ENCODE measurements around the gene CTIF.

CTIF gene

GRCh38 chr18:48670751-48671560 lies 132.1 kb downstream of the CTIF start:
- no peaks in the 10 kb centered on the region; the same call in 1 of the 2 replicates for H3K9me3 ChIP-seq (ENCODE audit: insufficient read depth, low read length)
- no peak overlapping the region for H3K4me3 ChIP-seq (ENCODE audit: low read length)
- TF ChIP-seq EZH2phosphoT487 (IDR thresholded peaks at IDR 0.05; ENCODE audit: low read depth) (no peak), CTCF (IDR thresholded peaks at IDR 0.05; ENCODE audit: low read depth, low read length) (no peak)
- peaks cover 50% of the 10 kb centered on the region for H3K4me1 ChIP-seq (ENCODE audit: low read length)
- no peak overlapping the region for H3K27ac ChIP-seq (ENCODE audit: low read length)
- no peak overlapping the region for H3K4me2 ChIP-seq (ENCODE audit: low read length)
- H3K36me3 ChIP-seq (replicated peaks; ENCODE audit: low read depth, low read length), result peaks cover 15% of the 10 kb centered on the region
- H4K20me1 ChIP-seq (ENCODE audit: insufficient read depth, low read length), result no peaks in the 10 kb centered on the region
- H3K79me2 ChIP-seq (ENCODE audit: low read length), result no peaks in the 10 kb centered on the region
- H2AFZ ChIP-seq (ENCODE audit: low read depth, low read length), result no peak overlapping the region
- no peak overlapping the region for H3K9ac ChIP-seq (ENCODE audit: low read length)
- no peaks in the 10 kb centered on the region for H3K27me3 ChIP-seq (ENCODE audit: low read depth, low read length)

DNA sequence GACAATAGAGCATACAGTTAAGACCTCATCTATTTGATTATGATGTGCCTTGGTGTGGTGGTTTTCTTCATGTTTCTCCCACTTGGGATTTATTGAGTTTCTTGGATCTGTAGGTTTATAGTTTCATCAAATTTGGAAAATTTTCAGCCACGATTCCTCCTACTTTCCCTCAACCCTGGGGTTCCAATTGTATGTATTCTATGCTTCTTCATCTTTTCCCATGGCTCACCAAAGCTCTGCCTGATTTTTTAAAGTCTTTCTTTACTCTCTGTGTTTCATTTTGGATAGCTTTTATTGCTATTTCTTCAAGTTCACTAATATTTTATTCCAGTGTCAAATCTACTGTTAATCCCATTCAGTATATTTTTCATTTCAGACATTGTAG lies 132.7 kb downstream of the CTIF start:
- H4K20me1 ChIP-seq (ENCODE audit: insufficient read depth, low read length), result no peaks in the 10 kb centered on the region
- TF ChIP-seq CTCF (IDR thresholded peaks at IDR 0.05; ENCODE audit: low read depth, low read length), result no peak
- no peak for TF ChIP-seq EZH2phosphoT487 (IDR thresholded peaks at IDR 0.05; ENCODE audit: low read depth)
- H3K27ac ChIP-seq (ENCODE audit: low read length), result no peak overlapping the region
- peaks cover 11% of the 10 kb centered on the region for H3K36me3 ChIP-seq (replicated peaks; ENCODE audit: low read depth, low read length)
- H3K9ac ChIP-seq (ENCODE audit: low read length), result no peak overlapping the region
- no peak overlapping the region for H3K4me3 ChIP-seq (ENCODE audit: low read length)
- no peaks in the 10 kb centered on the region for H3K79me2 ChIP-seq (ENCODE audit: low read length)
- H3K9me3 ChIP-seq (ENCODE audit: insufficient read depth, low read length), result no peaks in the 10 kb centered on the region; the same call in 1 of the 2 replicates
- no peaks in the 10 kb centered on the region for H3K27me3 ChIP-seq (ENCODE audit: low read depth, low read length)
- H3K4me2 ChIP-seq (ENCODE audit: low read length), result no peak overlapping the region
- H2AFZ ChIP-seq (ENCODE audit: low read depth, low read length), result no peak overlapping the region
- peaks cover 53% of the 10 kb centered on the region for H3K4me1 ChIP-seq (ENCODE audit: low read length)

DNA sequence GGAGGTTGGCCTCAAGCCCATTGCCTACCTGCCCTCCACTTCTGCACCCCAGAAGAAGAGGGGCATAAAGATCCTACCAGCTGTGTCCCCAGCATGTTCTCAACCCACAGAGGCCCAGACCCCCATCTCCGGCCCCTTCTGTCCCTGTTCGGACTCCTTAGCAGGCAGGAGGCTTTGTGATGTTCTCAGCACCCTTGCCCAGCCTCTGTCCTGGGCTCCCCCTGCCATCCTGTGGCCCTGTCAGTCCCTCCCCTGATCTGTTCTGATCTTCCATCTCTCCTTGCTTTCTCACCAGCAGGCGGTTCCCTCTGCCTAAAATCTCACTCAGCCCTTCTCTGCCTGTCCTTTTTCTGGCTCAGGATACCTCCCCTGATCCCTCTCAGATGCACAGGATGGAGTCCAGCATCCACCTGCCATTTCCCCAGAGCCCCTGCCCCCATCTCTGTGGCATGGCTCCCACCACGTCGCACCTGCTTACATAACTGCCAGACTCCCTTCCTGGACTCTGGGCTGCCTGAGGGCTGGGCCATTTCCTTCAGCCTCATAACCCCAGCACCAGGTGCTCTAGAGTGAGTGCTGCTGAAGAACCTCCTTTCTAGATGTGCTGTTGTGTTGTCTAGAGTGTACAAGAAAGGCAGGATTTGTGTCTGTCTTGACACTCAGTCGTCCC lies 134.0 kb downstream of the CTIF start:
- no peak overlapping the region for H3K27ac ChIP-seq (ENCODE audit: low read length)
- peaks cover 50% of the 10 kb centered on the region for H3K4me1 ChIP-seq (ENCODE audit: low read length)
- H3K27me3 ChIP-seq (ENCODE audit: low read depth, low read length), result no peaks in the 10 kb centered on the region
- no peaks in the 10 kb centered on the region; the same call in 1 of the 2 replicates for H3K9me3 ChIP-seq (ENCODE audit: insufficient read depth, low read length)
- no peak for TF ChIP-seq EZH2phosphoT487 (IDR thresholded peaks at IDR 0.05; ENCODE audit: low read depth)
- no peak for TF ChIP-seq CTCF (IDR thresholded peaks at IDR 0.05; ENCODE audit: low read depth, low read length)
- no peaks in the 10 kb centered on the region for H3K79me2 ChIP-seq (ENCODE audit: low read length)
- no peak overlapping the region for H2AFZ ChIP-seq (ENCODE audit: low read depth, low read length)
- H3K9ac ChIP-seq (ENCODE audit: low read length), result no peak overlapping the region
- no peaks in the 10 kb centered on the region for H4K20me1 ChIP-seq (ENCODE audit: insufficient read depth, low read length)
- no peak overlapping the region for H3K4me3 ChIP-seq (ENCODE audit: low read length)
- H3K4me2 ChIP-seq (ENCODE audit: low read length), result no peak overlapping the region
- peaks cover 11% of the 10 kb centered on the region for H3K36me3 ChIP-seq (replicated peaks; ENCODE audit: low read depth, low read length)

DNA sequence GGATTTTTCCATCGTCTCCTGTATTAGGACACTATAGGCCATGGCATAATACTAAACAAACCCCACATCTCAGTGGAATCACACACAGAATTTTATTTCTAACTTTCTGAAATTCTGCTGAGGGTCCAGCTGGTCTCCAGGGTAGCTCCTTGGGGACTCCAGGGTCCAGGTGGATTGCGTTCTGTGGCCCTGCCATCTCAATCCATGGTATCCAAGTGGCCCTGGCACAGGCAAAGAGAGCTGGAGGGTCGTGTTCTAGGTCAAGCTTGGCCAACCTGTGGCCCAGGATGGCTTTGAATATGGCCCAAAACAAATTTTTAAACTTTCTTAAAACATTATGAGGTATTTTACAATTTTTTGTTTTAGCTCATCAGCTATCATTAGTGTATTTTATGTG lies 134.6 kb downstream of the CTIF start:
- no peak overlapping the region for H3K9ac ChIP-seq (ENCODE audit: low read length)
- peaks cover 44% of the 10 kb centered on the region for H3K4me1 ChIP-seq (ENCODE audit: low read length)
- no peak overlapping the region for H3K27ac ChIP-seq (ENCODE audit: low read length)
- no peaks in the 10 kb centered on the region; the same call in 1 of the 2 replicates for H3K9me3 ChIP-seq (ENCODE audit: insufficient read depth, low read length)
- no peaks in the 10 kb centered on the region for H3K79me2 ChIP-seq (ENCODE audit: low read length)
- no peak for TF ChIP-seq CTCF (IDR thresholded peaks at IDR 0.05; ENCODE audit: low read depth, low read length)
- no peak for TF ChIP-seq EZH2phosphoT487 (IDR thresholded peaks at IDR 0.05; ENCODE audit: low read depth)
- H3K36me3 ChIP-seq (replicated peaks; ENCODE audit: low read depth, low read length), result peaks cover 11% of the 10 kb centered on the region
- H4K20me1 ChIP-seq (ENCODE audit: insufficient read depth, low read length), result no peaks in the 10 kb centered on the region
- H3K4me2 ChIP-seq (ENCODE audit: low read length), result no peak overlapping the region
- no peaks in the 10 kb centered on the region for H3K27me3 ChIP-seq (ENCODE audit: low read depth, low read length)
- no peak overlapping the region for H2AFZ ChIP-seq (ENCODE audit: low read depth, low read length)
- no peak overlapping the region for H3K4me3 ChIP-seq (ENCODE audit: low read length)
